DOHH2 (cell line): ENCODE measurements around the gene MEIS2.

Experiments
- H3F3A ChIP-seq: fragments of 200-600 bp; sonication (generic), shearing (Covaris generic); 2 replicates; pipeline ENCODE4 v1.6.0; 2016; ENCODE audit warnings: antibody characterized with exemption, mild to moderate bottlenecking; ENCODE audit not compliant: control insufficient read depth, insufficient read depth
- H3K27ac ChIP-seq: fragments of 200-600 bp; sonication (generic); 2 replicates; pipeline ENCODE4 v1.5.1; 2014; ENCODE audit warnings: low read depth, mild to moderate bottlenecking, low read length, moderate library complexity
- H3K27me3 ChIP-seq: fragments of 200-600 bp; sonication (generic); 2 replicates; pipeline ENCODE4 v1.6.1; 2014; ENCODE audit warnings: mild to moderate bottlenecking, low read length, mixed read lengths; ENCODE audit not compliant: control insufficient read depth
- H3K36me3 ChIP-seq: fragments of 200-600 bp; sonication (generic); 2 replicates; pipeline ENCODE4 v1.6.1; 2014; ENCODE audit warnings: mild to moderate bottlenecking, low read length, moderate library complexity, mixed read lengths; ENCODE audit not compliant: control insufficient read depth
- H3K4me1 ChIP-seq: fragments of 200-600 bp; sonication (generic); 2 replicates; pipeline ENCODE4 v1.6.1; 2014; ENCODE audit warnings: mild to moderate bottlenecking, low read length, mixed read lengths; ENCODE audit not compliant: control insufficient read depth
- H3K4me2 ChIP-seq: fragments of 200-600 bp; sonication (generic); 2 replicates; pipeline ENCODE4 v1.6.0; 2014; ENCODE audit warnings: mild to moderate bottlenecking, low read length, moderate library complexity
- H3K4me3 ChIP-seq: fragments of 200-600 bp; sonication (generic); 2 replicates; pipeline ENCODE4 v1.5.1; 2014; ENCODE audit warnings: mild to moderate bottlenecking, low read length, mixed read lengths
- H3K79me2 ChIP-seq: fragments of 200-600 bp; sonication (generic); 2 replicates; pipeline ENCODE4 v1.6.1; 2014; ENCODE audit warnings: mild to moderate bottlenecking, low read length, mixed read lengths; ENCODE audit not compliant: control insufficient read depth
- H3K9me2 ChIP-seq: fragments of 200-600 bp; sonication (generic); replicated peaks from 2 replicates; pipeline ENCODE4 v1.6.1; 2014; ENCODE audit warnings: mild to moderate bottlenecking, low read length, mixed read lengths; ENCODE audit not compliant: control insufficient read depth
- H3K9me3 ChIP-seq: fragments of 200-600 bp; sonication (generic); 2 replicates; pipeline ENCODE4 v1.6.1; 2014; ENCODE audit warnings: antibody characterized with exemption, low read length, mixed read lengths; ENCODE audit not compliant: control insufficient read depth, insufficient read depth
- H4K20me1 ChIP-seq: fragments of 200-600 bp; sonication (generic); 2 replicates; pipeline ENCODE4 v1.6.0; 2014; ENCODE audit warnings: low read depth, mild to moderate bottlenecking, antibody characterized with exemption, low read length, moderate library complexity; ENCODE audit not compliant: control insufficient read depth, insufficient read depth
- EZH2phosphoT487 ChIP-seq: fragments of 200-600 bp; sonication (generic); IDR thresholded peaks from 2 replicates; pipeline ENCODE4 v1.6.1; 2017; ENCODE audit warnings: borderline replicate concordance, mild to moderate bottlenecking, antibody characterized with exemption, low read length, moderate library complexity, mixed read lengths
- TF ChIP-seq, protein P1 (sequence below): fragments of 200-600 bp; sonication (generic); IDR thresholded peaks from one replicate; pipeline ENCODE4 v1.5.1; 2014; ENCODE audit warnings: antibody characterized with exemption, mild to moderate bottlenecking, low read depth, low read length; ENCODE audit not compliant: poor library complexity, severe bottlenecking

MEIS2 gene

DNA sequence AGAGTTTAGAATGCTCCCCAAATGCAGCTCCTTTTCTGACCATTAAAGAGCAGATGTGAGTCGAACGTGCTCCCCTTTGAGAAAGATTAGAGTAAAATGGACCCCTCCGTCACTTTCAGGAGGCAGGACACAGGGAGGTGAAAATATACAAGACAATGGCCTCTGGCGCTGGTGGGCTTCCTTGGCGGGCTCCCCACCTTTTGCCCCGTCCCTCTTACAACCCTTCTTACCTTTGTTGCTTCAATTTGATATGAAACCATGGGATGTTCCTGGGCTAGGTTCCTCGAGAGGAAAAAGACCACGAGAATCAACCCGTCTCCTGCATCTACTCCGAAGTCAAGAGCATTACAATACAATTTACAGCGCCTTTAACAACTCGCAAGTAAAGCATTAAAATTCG is 214.2 kb downstream of the MEIS2 start:
- H3K4me1 ChIP-seq = peaks cover 19% of the 10 kb centered on the region
- peaks cover 48% of the 10 kb centered on the region for H3K27me3 ChIP-seq
- H3K36me3 ChIP-seq = no peaks in the 10 kb centered on the region
- H3K4me3 ChIP-seq = no peak overlapping the region
- H4K20me1 ChIP-seq = no peaks in the 10 kb centered on the region
- no peaks in the 10 kb centered on the region for H3K79me2 ChIP-seq
- no peaks in the 10 kb centered on the region for H3K9me3 ChIP-seq
- H3K9me2 ChIP-seq = no peaks in the 10 kb centered on the region
- H3K4me2 ChIP-seq = no peak overlapping the region
- H3F3A ChIP-seq = 0 out of 2 replicates have a peak, but pooled peaks cover 5% of the 10 kb centered on the region
- H3K27ac ChIP-seq = no peak overlapping the region
- no peak for TF ChIP-seq EZH2phosphoT487
- TF ChIP-seq, protein P1, sequence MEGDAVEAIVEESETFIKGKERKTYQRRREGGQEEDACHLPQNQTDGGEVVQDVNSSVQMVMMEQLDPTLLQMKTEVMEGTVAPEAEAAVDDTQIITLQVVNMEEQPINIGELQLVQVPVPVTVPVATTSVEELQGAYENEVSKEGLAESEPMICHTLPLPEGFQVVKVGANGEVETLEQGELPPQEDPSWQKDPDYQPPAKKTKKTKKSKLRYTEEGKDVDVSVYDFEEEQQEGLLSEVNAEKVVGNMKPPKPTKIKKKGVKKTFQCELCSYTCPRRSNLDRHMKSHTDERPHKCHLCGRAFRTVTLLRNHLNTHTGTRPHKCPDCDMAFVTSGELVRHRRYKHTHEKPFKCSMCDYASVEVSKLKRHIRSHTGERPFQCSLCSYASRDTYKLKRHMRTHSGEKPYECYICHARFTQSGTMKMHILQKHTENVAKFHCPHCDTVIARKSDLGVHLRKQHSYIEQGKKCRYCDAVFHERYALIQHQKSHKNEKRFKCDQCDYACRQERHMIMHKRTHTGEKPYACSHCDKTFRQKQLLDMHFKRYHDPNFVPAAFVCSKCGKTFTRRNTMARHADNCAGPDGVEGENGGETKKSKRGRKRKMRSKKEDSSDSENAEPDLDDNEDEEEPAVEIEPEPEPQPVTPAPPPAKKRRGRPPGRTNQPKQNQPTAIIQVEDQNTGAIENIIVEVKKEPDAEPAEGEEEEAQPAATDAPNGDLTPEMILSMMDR = no peak

DNA sequence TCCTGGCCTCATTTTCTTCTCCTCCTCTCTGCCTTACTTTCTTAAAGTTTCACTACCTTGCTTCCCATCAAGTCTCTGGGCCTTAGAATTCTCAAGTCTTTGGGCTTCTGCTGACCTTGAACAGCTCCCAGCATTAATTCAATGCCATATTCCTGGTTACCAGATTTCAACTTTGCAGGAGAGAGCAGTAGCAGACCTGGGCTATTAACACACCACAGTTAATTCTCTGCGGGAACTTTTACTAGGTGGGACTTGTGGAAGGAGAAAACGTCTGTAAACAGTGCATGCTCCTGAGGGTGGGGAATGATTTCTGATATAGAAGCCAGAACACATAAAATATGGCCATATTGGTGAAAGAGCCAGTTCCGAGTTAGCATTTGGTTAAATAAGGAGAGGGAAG is 214.6 kb downstream of the MEIS2 start:
- H3K27ac ChIP-seq = no peak overlapping the region
- H4K20me1 ChIP-seq = no peaks in the 10 kb centered on the region
- TF ChIP-seq EZH2phosphoT487 = no peak
- TF ChIP-seq, protein P1 = no peak
- no peaks in the 10 kb centered on the region for H3K36me3 ChIP-seq
- H3K4me1 ChIP-seq = peaks cover 19% of the 10 kb centered on the region
- 0 out of 2 replicates have a peak, but pooled peaks cover 5% of the 10 kb centered on the region for H3F3A ChIP-seq
- H3K79me2 ChIP-seq = no peaks in the 10 kb centered on the region
- peaks cover 50% of the 10 kb centered on the region for H3K27me3 ChIP-seq
- no peak overlapping the region for H3K4me3 ChIP-seq
- H3K9me3 ChIP-seq = no peaks in the 10 kb centered on the region
- no peaks in the 10 kb centered on the region for H3K9me2 ChIP-seq
- H3K4me2 ChIP-seq = no peak overlapping the region

DNA sequence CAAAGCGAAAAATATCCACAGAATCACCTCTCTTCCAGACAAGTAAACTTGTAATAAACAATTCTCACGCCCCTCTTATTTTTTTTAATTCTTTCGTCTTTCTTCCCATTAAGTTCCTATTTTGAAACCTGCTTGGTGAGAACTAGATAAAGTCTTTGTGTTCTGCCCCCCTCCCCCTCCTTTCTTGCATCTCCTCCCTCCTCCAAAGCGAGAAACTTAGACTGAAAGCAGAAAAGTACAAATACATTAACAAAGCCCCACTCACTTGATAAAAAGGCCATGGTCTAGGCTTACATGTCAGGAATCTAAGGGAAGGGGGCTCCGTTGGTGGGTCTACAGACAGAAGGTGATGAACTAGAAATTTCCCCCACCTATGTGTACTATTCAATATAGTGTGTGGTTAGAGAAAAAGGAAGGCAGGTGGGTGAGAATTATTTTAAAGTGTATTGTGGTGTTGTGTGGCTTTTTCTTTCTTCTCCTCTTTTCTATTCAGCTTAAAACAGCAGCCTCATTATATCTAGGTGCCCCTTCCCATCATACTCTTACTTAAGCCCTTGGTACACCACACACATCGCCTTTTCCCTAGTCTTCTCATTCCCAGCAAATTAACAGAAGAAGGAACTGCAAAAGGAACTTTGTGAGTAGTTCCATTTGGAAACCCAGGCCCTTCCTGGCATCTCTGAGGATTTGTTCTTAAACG is 215.3 kb downstream of the MEIS2 start:
- Histone ChIP-seq H3K79me2 (no peaks in the 10 kb centered on the region), H3K4me3 (no peak overlapping the region), H3K27ac (no peak overlapping the region), H3F3A (0 out of 2 replicates have a peak, but pooled peaks cover 5% of the 10 kb centered on the region), H3K27me3 (peaks cover 50% of the 10 kb centered on the region), H3K4me2 (no peak overlapping the region; the same call in 1 of the 2 replicates), H3K4me1 (peaks cover 19% of the 10 kb centered on the region), H3K9me3 (no peaks in the 10 kb centered on the region), H3K9me2 (no peaks in the 10 kb centered on the region), H4K20me1 (no peaks in the 10 kb centered on the region), H3K36me3 (no peaks in the 10 kb centered on the region)
- TF ChIP-seq, protein P1 = no peak
- TF ChIP-seq EZH2phosphoT487 = no peak
